ENCODE data around the gene MRPL28.
"Not testable (repeated sequence)": the region's sequence is repeated elsewhere in the genome, so short reads cannot be mapped to it uniquely, and the experiment has no call there.

The MRPL28 gene

GRCh38 chr16:379961-380761, 9.8 kb upstream of the MRPL28 start:
- peak overlapping the region; percentile 63 for H3K4me3 ChIP-seq (ENCODE audit: low read depth, low read length)
- TF ChIP-seq, protein P1, sequence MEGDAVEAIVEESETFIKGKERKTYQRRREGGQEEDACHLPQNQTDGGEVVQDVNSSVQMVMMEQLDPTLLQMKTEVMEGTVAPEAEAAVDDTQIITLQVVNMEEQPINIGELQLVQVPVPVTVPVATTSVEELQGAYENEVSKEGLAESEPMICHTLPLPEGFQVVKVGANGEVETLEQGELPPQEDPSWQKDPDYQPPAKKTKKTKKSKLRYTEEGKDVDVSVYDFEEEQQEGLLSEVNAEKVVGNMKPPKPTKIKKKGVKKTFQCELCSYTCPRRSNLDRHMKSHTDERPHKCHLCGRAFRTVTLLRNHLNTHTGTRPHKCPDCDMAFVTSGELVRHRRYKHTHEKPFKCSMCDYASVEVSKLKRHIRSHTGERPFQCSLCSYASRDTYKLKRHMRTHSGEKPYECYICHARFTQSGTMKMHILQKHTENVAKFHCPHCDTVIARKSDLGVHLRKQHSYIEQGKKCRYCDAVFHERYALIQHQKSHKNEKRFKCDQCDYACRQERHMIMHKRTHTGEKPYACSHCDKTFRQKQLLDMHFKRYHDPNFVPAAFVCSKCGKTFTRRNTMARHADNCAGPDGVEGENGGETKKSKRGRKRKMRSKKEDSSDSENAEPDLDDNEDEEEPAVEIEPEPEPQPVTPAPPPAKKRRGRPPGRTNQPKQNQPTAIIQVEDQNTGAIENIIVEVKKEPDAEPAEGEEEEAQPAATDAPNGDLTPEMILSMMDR (IDR thresholded peaks at IDR 0.05; ENCODE audit: borderline replicate concordance, insufficient read depth, low read depth, low read length), result no peak

- TF ChIP-seq, protein P1 (IDR thresholded peaks at IDR 0.05; ENCODE audit: borderline replicate concordance, insufficient read depth, low read depth, low read length), result no peak
- no peak overlapping the region for H3K4me3 ChIP-seq (ENCODE audit: low read depth, low read length)
These were observed 9.0 kb upstream of the MRPL28 start for GRCh38 chr16:379183-379960.

GRCh38 chr16:378821-379182, 8.5 kb upstream of the MRPL28 start:
- TF ChIP-seq, protein P1 (IDR thresholded peaks at IDR 0.05; ENCODE audit: borderline replicate concordance, insufficient read depth, low read depth, low read length), result no peak
- H3K4me3 ChIP-seq (ENCODE audit: low read depth, low read length), result no peak overlapping the region

DNA sequence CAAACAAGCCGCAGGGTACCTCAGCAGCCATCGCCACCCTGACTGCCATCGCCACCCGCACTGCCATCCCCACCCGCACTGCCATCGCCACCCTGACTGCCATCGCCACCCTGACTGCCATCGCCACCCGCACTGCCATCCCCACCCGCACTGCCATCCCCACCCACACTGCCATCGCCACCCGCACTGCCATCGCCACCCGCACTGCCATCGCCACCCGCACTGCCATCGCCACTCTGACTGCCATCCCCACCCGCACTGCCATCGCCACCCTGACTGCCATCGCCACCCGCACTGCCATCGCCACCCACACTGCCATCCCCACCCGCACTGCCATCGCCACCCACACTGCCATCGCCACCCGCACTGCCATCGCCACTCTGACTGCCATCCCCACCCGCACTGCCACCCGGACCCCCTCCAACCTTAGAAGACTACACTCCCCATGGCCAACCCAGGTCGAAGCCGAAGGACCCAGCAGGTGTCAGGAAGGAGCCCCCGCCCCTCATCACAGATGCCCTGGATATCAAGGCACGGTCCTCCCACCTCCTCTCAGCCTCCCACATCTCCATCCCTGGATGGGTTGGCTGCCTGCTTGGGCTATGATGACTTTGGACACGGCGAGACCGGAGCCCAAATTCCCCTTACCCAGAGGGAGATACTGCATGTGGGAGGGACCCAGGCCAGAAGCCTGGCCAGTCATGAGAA, 7.9 kb upstream of the MRPL28 start:
- not testable (repeated sequence) for H3K4me3 ChIP-seq (ENCODE audit: low read depth, low read length)

GRCh38 chr16:377419-377951, 7.1 kb upstream of the MRPL28 start:
- TF ChIP-seq, protein P1 (IDR thresholded peaks at IDR 0.05; ENCODE audit: borderline replicate concordance, insufficient read depth, low read depth, low read length), result no peak
- no peak overlapping the region for H3K4me3 ChIP-seq (ENCODE audit: low read depth, low read length)

DNA sequence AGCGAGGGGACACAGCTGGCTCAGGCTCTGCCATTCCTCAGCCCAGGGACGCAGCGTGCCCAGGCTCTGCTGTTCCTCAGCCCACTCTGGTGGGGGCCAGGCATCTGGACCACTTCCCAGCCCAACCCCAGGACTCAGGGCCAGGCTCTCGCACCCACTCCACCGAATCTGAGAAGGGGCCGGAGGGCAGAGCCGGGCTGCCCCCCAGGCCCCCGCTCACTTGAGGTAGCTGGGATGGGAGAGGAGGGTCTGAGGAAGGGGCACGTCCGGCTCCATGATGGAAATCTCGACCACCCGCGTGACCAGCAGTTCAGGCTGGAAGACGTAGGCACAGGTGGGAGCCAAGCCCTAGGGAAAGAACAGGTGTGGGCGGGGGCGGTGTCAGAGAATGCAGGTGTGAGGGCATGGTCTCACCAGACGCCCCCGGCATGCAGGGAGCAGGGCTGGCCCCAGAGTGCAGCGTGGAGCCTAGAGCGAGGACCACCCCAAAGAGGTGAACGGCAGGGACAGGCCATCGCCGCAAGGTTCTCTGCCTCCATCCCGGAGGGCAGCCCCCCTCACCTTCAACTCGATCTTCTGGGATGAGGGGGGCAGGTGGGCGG, 6.6 kb upstream of the MRPL28 start:
- TF ChIP-seq, protein P1 (IDR thresholded peaks at IDR 0.05; ENCODE audit: borderline replicate concordance, insufficient read depth, low read depth, low read length), result no peak
- no peak overlapping the region for H3K4me3 ChIP-seq (ENCODE audit: low read depth, low read length)

Measured in GM12875 (cell line).